Upper lobe of left lung (tissue), 6 donors: ENCODE results near the gene KRT4. TPM values are rescaled to one million over a fixed set of nuclear protein-coding genes. Genes with fewer than 3 reads are reported as not detected.
"Not testable (repeated sequence)": the region's sequence is repeated elsewhere in the genome, so short reads cannot be mapped to it uniquely, and the experiment has no call there.

ENCODE experiments used
- ATAC-seq, 2 donors: fragments of 200-7000 bp; cut with Tn5 transposase; one replicate each; pipeline ENCODE4 v1.9.1; 2022; ENCODE audit warnings: mild to moderate bottlenecking in 2 of 2, moderate library complexity in 2 of 2; ENCODE audit not compliant: low FRiP score in 2 of 2
- DNase-seq, 2 donors: peaks; one replicate each; pipeline ENCODE4 v3.0.0-alpha.2; 2019 to 2020
- H3K27ac ChIP-seq, 4 donors: fragments of 200-600 bp; sonication (generic); one replicate each; pipeline ENCODE4 v1.5.1; 2016 to 2019
- H3K27me3 ChIP-seq, 4 donors: fragments of 200-600 bp; sonication (generic); one replicate each; pipeline ENCODE4 v1.5.1; 2017 to 2019
- H3K36me3 ChIP-seq, 4 donors: fragments of 200-600 bp; sonication (generic); one replicate each; pipeline ENCODE4 v1.5.1; 2016 to 2019
- H3K4me1 ChIP-seq, 4 donors: fragments of 200-600 bp; sonication (generic); one replicate each; pipeline ENCODE4 v1.5.1; 2018 to 2019
- H3K4me3 ChIP-seq, 4 donors: fragments of 200-600 bp; sonication (generic); one replicate each; pipeline ENCODE4 v1.5.1; 2017 to 2019; ENCODE audit warnings: mild to moderate bottlenecking in 2 of 4, moderate library complexity in 1 of 4
- H3K9me3 ChIP-seq, 4 donors: fragments of 200-600 bp; sonication (generic); one replicate each; pipeline ENCODE4 v1.5.1; 2018 to 2019
- EP300 ChIP-seq, 4 donors: sonication (generic); formaldehyde crosslinking; IDR thresholded peaks; one replicate each; pipeline ENCODE4 v1.5.1; 2017; ENCODE audit warnings: antibody characterized with exemption in 4 of 4, control low read depth in 2 of 4
- POLR2A ChIP-seq, 4 donors: fragments of 450-650 bp; IDR thresholded peaks; one replicate each; pipeline ENCODE4 v1.5.1; 2016 to 2017; ENCODE audit warnings: antibody characterized with exemption in 4 of 4, mild to moderate bottlenecking in 2 of 4
- POLR2AphosphoS5 ChIP-seq, 2 donors: sonication (generic); formaldehyde crosslinking; IDR thresholded peaks; one replicate each; pipeline ENCODE4 v1.5.1; 2017; ENCODE audit warnings: antibody characterized with exemption in 2 of 2
- WGBS, 2 donors: methylation state at CpG; one replicate each; pipeline ENCODE4 v1.1.5; 2017 to 2018; 5-methylcytosine and 5-hydroxymethylcytosine counted together
- total RNA-seq, 6 donors: library from RNA; depleted of rRNA in 4 of 6; stranded (reverse); fragments of >200 nt in 4 of 6; gene quantifications; one replicate each; pipeline versions ENCODE4 v1.1.0 to v1.2.1, GENCODE V29; 2016 to 2021
- TF ChIP-seq, protein P1 (sequence below), 6 experiments: fragments of 450-650 bp in 4 of 6; fragments of 200-600 bp in 2 of 6; sonication (generic) in 2 of 6; IDR thresholded peaks; one replicate each; pipeline ENCODE4 v1.5.1; 2016 to 2019; ENCODE audit warnings: antibody characterized with exemption in 6 of 6
- donor health status: DM: no; HTN: no; CAD: no; lungs with moderate emphysema.
- donor health status: DM: no; HTN: yes; CAD: no; lungs with severe emphysema.

Gene KRT4
- total RNA-seq, 6 donors from 2014 or later, result 2.1 to 36.1 (median 15.1) TPM

- Histone ChIP-seq H3K4me1 (no peaks in the 10 kb centered on the region), H3K36me3 (no peaks in the 10 kb centered on the region), H3K27ac (no peak overlapping the region), H3K9me3 (peaks cover 8 to 26% (median 20%) of the 10 kb centered on the region in 4 donors), H3K27me3 (no peaks in the 10 kb centered on the region), H3K4me3 (no peak overlapping the region)
- ATAC-seq (no peak), DNase-seq (no peak)
- WGBS, 2 donors, result 75 to 77% methylated on average over 9 of the region's 9 CpGs
- TF ChIP-seq, protein P1, sequence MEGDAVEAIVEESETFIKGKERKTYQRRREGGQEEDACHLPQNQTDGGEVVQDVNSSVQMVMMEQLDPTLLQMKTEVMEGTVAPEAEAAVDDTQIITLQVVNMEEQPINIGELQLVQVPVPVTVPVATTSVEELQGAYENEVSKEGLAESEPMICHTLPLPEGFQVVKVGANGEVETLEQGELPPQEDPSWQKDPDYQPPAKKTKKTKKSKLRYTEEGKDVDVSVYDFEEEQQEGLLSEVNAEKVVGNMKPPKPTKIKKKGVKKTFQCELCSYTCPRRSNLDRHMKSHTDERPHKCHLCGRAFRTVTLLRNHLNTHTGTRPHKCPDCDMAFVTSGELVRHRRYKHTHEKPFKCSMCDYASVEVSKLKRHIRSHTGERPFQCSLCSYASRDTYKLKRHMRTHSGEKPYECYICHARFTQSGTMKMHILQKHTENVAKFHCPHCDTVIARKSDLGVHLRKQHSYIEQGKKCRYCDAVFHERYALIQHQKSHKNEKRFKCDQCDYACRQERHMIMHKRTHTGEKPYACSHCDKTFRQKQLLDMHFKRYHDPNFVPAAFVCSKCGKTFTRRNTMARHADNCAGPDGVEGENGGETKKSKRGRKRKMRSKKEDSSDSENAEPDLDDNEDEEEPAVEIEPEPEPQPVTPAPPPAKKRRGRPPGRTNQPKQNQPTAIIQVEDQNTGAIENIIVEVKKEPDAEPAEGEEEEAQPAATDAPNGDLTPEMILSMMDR (IDR thresholded peaks at IDR 0.05), result no peak
- TF ChIP-seq EP300 (IDR thresholded peaks at IDR 0.05) (no peak), POLR2A (IDR thresholded peaks at IDR 0.05) (no peak), POLR2AphosphoS5 (IDR thresholded peaks at IDR 0.05) (no peak)
Measured at GRCh38 chr12:52763036-52763659, 50.8 kb downstream of the KRT4 start.

DNA sequence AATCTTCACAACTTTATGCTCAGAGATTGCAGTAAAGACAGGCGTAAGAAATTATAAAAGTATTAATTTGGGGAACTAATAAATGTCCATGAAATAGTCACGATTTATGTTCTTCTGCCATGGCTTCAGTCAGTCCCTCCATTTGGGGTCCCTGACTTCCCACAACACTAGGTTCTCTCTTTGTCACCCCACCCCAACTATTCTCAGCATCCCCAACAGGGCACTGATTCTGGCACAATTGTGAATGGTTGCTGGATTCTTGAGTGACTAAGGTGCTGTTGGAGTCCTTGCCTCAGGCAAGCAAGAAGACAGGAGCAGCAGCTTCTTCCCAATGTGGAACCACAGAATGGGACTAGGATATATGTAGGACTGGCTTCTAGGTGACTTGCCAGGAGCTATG, 52.1 kb downstream of the KRT4 start:
- DNase-seq (no peak), ATAC-seq (no peak)
- Histone ChIP-seq H3K4me3 (no peak overlapping the region), H3K36me3 (no peaks in the 10 kb centered on the region), H3K4me1 (no peaks in the 10 kb centered on the region), H3K27me3 (no peaks in the 10 kb centered on the region), H3K9me3 (peaks cover 8 to 26% (median 20%) of the 10 kb centered on the region in 4 donors), H3K27ac (no peak overlapping the region)
- 87 to 95% methylated on average over 2 of the region's 2 CpGs for WGBS, 2 donors
- TF ChIP-seq POLR2AphosphoS5 (IDR thresholded peaks at IDR 0.05), result no peak
- no peak for TF ChIP-seq POLR2A (IDR thresholded peaks at IDR 0.05)
- TF ChIP-seq, protein P1 (IDR thresholded peaks at IDR 0.05), result no peak
- no peak for TF ChIP-seq EP300 (IDR thresholded peaks at IDR 0.05)

DNA sequence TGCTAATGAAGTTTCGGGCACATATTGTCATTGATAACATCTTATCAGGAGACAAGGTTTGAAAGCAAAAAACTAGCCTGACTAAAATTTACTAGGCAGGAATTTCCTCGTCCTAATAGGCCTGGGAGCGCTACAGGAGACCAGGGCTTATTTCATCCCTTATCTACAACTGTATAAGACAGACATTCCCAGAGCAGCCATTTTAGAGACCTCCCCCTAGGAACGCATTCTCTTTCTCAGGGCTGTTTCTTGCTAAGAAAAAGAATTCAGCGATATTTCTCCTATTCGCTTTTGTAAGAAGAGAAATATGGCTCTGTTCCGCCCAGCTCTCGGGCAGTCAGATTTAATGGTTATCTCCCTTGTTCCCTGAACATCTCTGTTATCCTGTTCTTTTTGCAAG, 52.7 kb downstream of the KRT4 start:
- not testable (repeated sequence) for H3K4me1 ChIP-seq, H3K36me3 ChIP-seq, H3K27me3 ChIP-seq, H3K4me3 ChIP-seq, ATAC-seq, DNase-seq, H3K27ac ChIP-seq
- WGBS, 2 donors, result 88 to 93% methylated on average over 7 to 8 of the region's 8 CpGs
- H3K9me3 ChIP-seq, result peaks cover 8 to 26% (median 20%) of the 10 kb centered on the region in 4 donors

DNA sequence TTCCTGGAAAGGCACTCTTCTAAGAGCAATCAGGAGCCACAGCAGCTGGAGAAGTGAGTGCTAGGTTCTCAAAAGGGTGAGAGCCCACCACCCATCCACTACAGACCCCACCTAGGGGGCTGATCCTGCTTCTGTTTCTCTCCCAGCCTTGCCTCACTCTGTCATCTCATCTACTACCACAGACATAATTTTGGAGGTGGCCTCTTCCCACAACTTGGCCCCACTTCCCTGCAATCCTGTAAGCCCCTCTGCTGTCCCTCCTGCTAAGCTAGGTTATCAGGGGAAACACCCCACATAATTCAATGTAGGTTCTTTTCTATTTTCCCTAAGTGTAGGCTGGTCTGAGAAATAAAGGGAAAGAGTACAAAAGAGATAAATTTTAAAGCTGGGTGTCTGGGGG, 53.3 kb downstream of the KRT4 start:
- ATAC-seq (no peak), DNase-seq (no peak)
- TF ChIP-seq POLR2AphosphoS5 (IDR thresholded peaks at IDR 0.05) (no peak), POLR2A (IDR thresholded peaks at IDR 0.05) (no peak), EP300 (IDR thresholded peaks at IDR 0.05) (no peak)
- TF ChIP-seq, protein P1 (IDR thresholded peaks at IDR 0.05), result no peak
- Histone ChIP-seq H3K36me3 (no peaks in the 10 kb centered on the region), H3K27me3 (no peaks in the 10 kb centered on the region), H3K9me3 (peaks cover 8 to 26% (median 20%) of the 10 kb centered on the region in 4 donors), H3K4me3 (no peak overlapping the region), H3K27ac (no peak overlapping the region), H3K4me1 (no peaks in the 10 kb centered on the region)

- ATAC-seq (no peak), DNase-seq (no peak)
- no peak overlapping the region for H3K4me3 ChIP-seq
- no peaks in the 10 kb centered on the region for H3K27me3 ChIP-seq
- 57 to 73% methylated on average over 2 of the region's 2 CpGs for WGBS, 2 donors
- H3K4me1 ChIP-seq, result no peaks in the 10 kb centered on the region
- H3K27ac ChIP-seq, result no peak overlapping the region
- no peaks in the 10 kb centered on the region for H3K36me3 ChIP-seq
- peaks cover 8 to 26% (median 20%) of the 10 kb centered on the region in 4 donors for H3K9me3 ChIP-seq
- no peak for TF ChIP-seq POLR2AphosphoS5 (IDR thresholded peaks at IDR 0.05)
- no peak for TF ChIP-seq EP300 (IDR thresholded peaks at IDR 0.05)
- TF ChIP-seq, protein P1 (IDR thresholded peaks at IDR 0.05), result no peak
- TF ChIP-seq POLR2A (IDR thresholded peaks at IDR 0.05), result no peak
Measured at GRCh38 chr12:52759695-52760094, 54.2 kb downstream of the KRT4 start.
